ENCODE results near the gene ARID5B.
"Not testable (repeated sequence)": the region's sequence is repeated elsewhere in the genome, so short reads cannot be mapped to it uniquely, and the experiment has no call there.

ARID5B gene

GRCh38 chr10:61965703-61966395 is 64.3 kb downstream of the ARID5B start:
- no peak for DNase-seq

DNA sequence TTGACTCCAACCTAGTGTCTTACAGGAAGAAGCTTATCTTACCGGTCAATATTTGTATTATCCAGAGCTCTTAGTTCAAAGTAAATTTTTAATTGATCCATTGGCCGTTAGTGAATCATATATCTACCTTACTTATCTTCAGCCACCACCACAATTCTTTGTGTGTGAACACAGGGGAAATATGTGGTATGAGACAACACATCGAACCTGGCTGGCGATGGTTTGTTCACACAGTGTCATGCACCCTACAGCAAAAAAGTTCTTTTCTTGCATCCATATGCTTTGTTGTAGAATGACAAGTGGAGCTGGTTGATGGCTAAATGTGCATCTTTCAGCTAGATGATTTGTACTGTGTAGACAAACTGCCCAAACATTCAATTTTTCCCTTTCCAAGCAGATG is 65.8 kb downstream of the ARID5B start:
- DNase-seq = no peak

GRCh38 chr10:61970182-61971002 is 68.9 kb downstream of the ARID5B start:
- no peak for DNase-seq

DNA sequence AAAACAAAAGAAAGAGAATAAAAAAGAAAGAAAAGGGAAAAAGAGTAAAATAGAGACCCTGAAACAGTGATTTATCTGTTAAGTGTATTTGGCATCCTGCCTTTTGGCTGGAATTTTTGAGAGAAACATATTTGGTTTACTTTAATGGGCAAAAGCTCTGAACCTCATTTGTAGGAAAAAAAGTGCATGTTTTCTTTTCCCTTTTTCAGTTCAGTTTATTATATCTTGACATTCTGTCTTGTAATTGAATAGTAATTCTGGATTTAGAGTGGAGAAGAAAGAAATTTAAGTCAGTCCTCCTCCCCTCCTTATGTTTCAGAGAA is 69.5 kb downstream of the ARID5B start:
- no peak for DNase-seq

DNA sequence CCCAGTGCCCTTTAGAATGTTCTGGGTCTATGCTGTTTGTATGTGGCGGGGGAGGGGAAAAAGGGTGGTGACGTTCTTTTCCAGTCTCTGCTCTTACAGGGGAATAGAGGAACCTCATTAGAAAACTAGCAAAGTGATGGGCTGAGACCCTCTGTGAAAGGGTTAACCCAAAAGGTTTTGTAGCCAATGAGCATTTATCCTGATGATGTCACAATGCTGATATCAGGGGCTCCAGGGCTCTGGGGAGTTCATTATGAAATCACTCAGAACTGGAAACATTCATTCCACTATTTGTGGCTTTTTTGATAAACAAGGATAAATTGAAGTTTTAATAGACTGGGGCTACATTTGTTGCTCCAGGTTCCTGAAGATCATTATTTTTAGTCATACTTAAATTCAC is 71.7 kb downstream of the ARID5B start:
- DNase-seq = no peak

DNA sequence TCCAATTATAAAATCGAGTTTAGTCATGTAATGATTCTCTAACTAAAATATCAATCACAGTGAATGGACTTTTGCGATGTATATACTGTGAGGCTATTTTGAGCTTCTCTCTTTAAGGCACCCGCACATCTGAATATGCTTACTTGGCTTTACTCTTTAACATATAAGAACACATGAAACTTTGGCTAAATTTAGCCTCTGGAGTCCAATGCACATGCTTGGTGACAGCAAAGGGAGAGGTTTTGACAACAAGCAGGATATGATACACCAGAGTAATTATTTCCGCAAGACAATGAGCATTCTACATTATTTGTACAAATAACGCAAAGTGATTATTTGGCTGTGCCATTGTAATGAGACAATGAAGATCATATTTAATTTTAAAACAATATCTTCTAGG is 72.4 kb downstream of the ARID5B start:
- DNase-seq = no peak

DNA sequence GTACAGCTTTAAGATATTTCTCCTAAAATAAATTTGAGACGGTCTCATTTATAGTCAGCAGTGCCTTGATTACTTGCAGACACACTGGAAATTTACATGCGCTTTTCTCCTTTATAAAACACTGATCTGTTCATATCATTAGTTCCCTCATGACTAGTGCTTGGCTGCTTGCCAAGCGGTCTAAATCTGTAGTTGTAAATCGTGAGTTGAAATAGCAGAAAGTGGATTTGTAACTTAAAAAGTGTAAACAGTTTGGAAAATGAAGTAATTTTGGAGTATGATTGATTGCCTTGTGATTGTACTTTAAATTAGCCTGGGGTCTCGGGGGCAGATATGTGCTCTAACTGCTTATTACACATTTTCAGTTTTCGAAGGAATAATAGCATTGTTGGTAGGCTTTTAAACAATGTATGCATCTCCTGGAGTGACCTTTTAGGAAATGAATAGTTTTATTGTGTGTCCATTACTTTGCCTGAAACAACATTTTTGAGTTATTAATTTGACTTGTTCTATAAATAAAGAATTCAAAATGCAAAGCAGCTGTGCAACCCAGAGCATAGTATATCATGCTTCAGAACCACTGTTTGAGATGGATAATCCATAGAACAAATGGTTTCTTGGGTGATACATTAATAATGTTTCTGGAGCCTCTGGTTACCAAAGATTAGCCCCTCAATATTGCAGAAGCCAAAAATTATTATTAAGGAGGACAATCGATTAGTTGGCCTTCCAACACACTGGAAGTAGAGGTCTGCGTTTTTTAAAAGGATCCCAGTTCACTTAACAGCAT is 73.3 kb downstream of the ARID5B start:
- no peak for DNase-seq

DNA sequence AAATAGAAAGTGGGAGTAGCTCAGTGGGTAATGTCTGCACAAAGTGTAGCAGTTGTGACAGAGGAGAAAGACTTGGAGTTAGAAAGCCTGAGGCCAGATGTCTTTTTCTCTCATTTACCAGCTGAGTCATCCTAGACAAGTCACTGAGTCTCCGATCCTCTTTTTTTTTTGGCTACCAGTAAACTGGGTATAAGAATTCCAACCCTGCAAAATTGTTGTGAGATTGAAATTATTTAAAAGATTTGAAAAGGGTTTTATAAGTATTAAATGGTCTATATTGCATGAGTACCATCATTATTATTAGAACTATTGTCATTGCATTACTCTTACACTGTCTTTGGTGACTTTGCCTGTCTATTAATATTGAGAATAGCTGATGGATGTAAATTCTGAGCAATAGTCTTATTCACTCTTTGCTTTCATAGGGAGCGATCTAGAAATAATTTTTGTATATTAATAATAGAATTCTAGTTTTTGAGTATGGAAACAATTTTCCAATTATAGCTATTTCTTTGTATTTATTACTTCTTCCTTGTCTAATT is 74.0 kb downstream of the ARID5B start:
- DNase-seq = no peak

DNA sequence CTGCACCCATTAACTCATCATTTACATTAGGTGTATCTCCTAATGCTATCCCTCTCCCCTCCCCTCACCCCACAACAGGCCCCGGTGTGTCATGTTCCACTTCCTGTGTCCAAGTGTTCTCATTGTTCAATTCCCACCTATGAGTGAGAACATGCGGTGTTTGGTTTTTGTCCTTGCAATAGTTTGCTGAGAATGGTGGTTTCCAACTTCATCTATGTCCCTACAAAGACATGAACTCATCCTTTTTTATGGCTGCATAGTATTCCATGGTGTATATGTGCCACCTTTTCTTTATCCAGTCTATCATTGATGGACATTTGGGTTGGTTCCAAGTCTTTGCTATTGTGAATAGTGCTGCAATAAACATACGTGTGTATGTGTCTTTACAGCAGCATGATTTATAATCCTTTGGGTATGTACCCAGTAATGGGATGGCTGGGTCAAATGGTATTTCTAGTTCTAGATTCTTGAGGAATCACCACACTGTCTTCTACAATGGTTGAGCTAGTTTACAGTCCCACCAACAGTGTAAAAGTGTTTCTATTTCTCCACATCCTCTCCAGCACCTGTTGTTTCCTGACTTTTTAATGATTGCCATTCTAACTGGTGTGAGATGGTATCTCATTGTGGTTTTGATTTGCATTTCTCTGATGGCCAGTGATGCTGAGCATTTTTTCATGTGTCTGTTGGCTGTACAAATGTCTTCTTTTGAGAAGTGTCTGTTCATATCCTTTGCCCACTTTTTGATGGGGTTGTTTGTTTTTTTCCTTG is 75.6 kb downstream of the ARID5B start:
- not testable (repeated sequence) for DNase-seq

DNA sequence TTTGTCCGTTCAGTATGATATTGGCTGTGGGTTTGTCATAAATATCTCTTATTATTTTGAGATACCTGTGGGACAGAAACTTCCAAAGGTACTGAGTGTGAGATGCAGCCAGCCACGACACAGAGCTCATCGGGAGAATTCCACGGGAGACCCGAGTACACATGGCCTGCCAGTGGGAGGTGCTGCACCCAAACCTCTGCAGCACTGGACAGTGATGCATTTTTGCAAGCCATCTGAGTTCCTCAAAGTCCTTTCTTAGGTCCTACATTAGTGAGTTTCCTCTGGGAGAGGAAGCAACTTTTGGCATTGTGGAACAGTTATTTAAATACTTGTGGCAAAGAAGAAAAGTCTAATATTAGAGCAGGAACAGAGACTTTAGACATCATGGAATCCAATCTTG is 77.5 kb downstream of the ARID5B start:
- DNase-seq = no peak

DNA sequence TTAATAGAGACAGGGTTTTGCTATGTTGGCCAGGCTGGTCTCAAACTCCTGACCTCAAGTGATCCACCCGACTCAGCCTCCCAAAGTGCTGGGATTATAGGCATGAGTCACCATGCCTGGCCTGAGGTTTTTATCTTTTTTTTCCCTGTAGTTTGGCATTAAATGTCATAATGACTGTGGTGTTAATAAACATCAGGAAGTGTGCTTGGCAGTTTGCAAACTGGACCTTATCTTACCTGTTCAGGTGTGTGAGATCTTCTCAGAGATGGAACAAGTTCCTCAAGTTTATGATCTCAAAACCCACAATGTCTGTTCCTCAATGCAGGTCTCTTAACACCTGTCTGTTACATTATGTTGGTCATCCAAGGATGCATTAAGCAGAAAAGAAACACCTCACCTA is 80.0 kb downstream of the ARID5B start:
- no peak for DNase-seq

DNA sequence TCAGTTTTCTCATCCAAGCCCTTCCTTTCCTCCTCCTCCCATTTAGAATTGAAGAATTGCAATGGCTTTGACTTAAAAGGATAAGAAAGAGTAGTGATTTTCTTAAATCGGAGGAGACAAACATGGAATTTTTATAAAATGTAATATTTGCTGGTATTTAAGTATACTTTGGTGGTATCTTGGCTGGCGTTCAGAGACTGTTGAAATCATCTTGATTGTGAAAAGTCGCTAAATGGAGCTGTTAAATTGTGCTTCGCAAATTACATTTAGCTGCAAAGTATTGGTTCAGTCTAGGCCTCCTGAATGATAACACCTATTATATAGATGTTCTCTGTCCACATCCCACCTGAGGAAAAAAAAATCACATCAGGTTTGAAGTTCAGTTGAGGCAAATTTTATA is 81.8 kb downstream of the ARID5B start:
- no peak for DNase-seq

DNA sequence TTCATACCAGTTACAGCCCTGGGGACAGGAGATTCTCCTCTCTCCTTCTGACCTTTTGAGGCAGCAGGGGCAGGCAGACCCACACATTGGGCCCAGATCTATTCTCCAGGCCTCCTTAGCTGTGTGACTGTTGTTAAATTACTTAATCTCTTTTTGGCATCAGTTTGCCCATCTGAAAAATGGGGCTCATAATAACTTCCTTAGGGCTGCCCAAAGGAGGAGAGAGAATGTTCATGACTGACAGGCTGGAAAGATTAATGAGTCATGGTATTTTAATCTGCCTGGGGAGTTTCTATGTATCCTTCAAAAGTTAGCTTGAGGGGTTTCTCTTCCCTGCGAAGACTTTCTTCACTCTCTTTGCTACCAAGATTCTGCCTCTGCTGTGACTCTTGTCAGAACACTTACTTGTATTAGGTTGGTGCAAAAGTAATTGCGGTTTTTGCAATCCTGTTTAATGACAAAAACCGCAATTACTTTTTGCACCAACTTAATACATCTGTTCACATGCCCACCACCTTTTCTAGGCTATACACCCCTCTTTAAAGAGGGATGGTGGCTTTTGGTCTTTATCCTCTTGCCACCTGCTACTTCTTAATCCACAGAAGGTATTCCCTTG is 83.4 kb downstream of the ARID5B start:
- DNase-seq = no peak

GRCh38 chr10:61985715-61986114 is 84.2 kb downstream of the ARID5B start:
- DNase-seq = no peak

- no peak for DNase-seq
Measured at GRCh38 chr10:61986382-61986781, 84.9 kb downstream of the ARID5B start.

- DNase-seq = no peak
Measured at GRCh38 chr10:61986788-61987492, 85.4 kb downstream of the ARID5B start.

GRCh38 chr10:61987537-61987936 is 86.0 kb downstream of the ARID5B start:
- DNase-seq = no peak

DNA sequence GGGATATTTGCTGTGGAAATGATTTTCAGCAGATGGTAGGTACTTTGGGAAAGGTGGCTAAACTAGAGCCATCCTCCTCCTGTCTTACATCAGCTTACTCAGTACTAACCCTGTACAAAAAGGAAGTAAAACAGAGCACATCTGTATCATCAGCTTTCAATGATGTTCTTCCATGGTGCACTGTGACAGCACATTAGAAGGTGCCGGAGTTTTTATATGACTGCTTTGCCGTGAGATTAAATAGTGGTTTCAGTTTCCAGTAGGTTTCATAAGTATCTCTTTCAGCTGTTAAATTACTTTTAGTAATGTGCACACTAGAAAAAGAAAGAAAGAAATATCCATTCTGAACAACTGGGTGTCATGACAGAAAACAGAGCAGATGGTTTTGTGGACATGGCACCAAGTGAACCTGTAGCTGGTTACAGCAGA is 86.5 kb downstream of the ARID5B start:
- DNase-seq = no peak

DNA sequence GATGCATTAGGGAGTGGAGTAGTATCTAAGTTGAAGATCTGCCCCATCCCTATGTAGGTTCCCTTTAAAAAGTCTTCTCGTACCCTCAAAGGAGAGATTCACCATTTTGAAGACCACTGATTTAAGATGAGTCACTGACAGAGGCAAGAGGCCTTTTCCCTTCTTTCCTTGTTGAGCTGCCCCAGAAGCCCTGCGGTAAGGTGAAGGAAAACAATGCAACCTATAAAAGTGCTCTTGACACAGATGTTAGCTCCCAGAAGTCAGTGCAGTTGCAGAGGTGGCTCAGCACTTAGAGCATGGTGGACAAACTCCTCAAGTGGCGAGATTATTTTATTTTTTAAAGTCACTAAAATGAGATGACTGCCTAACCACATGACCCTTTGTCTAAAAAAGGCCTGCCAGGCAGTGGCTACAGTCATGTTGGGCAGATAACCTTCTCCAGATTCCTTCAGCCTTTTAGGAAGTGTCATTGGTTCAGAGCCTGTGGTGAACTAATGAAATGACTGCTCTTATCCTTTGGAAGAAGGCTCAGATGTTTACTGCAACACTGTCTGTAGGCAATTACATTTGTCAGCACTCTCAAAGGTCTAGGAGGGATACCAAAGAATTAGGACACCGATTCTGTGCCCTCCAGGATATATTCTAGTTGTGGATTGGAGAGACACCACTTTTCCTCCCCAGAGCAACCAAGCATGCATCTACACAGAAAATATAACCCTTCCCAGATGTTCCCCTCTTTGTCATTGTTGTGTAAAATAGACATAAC is 88.7 kb downstream of the ARID5B start:
- no peak for DNase-seq

DNA sequence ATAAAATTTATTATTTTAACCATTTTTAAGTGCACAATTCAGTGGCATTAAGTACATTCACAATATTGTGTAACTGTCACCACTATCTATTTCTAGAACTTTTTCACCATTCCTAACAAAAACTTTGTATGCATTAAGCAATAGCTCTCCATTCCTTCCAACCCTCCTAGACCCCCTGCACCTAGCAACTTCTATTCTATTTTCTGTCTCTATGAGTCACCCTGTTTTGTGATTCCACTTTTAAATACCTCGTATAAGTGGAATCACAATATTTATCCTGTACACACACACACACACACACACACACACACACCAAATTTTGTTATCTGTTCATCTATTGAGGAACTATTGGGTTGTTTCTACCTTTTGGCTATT is 89.2 kb downstream of the ARID5B start:
- no peak for DNase-seq

- no peak for DNase-seq
Measured at GRCh38 chr10:61991166-61991565, 89.7 kb downstream of the ARID5B start.

All from activated CD8-positive, alpha-beta memory T cell treated with anti-CD3 and anti-CD28 coated beads, Interleukin-2, amount 50 U/mL, for 4 hours (primary cell).